NCI-H82 treated with DMSO at 0.1 percent for 48 hours (cell line): ENCODE results near the gene FGF4.

Experiments
- DNase-seq: peaks from one replicate; lab custom pipeline; 2025; ENCODE audit not compliant: unreplicated experiment; lab: John Stamatoyannopoulos, UW

Gene FGF4

GRCh38 chr11:69729252-69729651 is 45.9 kb downstream of the FGF4 start:
- no peak for DNase-seq

GRCh38 chr11:69727266-69727665 is 47.9 kb downstream of the FGF4 start:
- DNase-seq, result no peak

DNA sequence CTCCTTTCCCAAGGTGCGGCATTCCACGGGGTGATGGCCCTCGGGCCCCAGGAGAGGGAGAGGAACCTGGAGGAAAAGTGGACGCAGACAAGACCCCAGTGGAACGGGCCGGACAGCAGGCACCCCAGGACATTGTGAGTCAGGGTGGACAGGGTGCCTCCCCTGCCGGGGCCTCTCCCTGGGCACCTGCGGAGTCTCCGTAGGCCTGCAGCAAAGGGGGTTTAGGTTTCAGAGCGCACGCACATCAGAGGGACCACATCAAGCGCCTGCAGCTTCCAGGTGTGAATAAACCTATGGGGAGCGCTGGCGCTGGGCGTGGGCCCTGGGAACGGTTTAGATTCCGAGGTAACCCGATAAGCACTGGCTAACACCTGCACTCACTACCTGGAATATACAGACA is 48.7 kb downstream of the FGF4 start:
- no peak for DNase-seq

- no peak for DNase-seq
Measured at GRCh38 chr11:69726019-69726418, 49.1 kb downstream of the FGF4 start.

GRCh38 chr11:69721745-69722144 is 53.4 kb downstream of the FGF4 start:
- no peak for DNase-seq

GRCh38 chr11:69721106-69721505 is 54.0 kb downstream of the FGF4 start:
- DNase-seq, result no peak
